NCI-H1048 (cell line): ENCODE data around the gene GRID2.
"Not testable (repeated sequence)": the region's sequence is repeated elsewhere in the genome, so short reads cannot be mapped to it uniquely, and the experiment has no call there.

ENCODE experiments used
- DNase-seq: peaks from one replicate; lab custom pipeline; 2025; lab: John Stamatoyannopoulos, UW

The GRID2 gene

DNA sequence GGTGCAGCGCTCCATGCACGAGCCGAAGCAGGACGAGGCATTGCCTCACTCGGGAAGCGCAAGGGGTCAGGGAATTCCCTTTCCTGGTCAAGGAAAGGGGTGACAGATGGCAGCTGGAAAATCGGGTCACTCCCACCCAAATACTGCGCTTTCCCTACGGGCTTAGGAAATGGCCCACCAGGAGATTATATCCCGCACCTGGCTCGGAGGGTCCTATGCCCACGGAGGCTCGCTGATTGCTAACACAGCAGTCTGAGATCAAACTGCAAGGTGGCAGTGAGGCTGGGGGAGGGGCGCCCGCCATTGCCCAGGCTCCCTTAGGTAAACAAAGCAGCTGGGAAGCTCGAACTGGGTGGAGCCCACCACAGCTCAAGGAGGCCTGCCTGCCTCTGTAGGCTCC is 1373.2 kb downstream of the GRID2 start:
- DNase-seq = not testable (repeated sequence)

DNA sequence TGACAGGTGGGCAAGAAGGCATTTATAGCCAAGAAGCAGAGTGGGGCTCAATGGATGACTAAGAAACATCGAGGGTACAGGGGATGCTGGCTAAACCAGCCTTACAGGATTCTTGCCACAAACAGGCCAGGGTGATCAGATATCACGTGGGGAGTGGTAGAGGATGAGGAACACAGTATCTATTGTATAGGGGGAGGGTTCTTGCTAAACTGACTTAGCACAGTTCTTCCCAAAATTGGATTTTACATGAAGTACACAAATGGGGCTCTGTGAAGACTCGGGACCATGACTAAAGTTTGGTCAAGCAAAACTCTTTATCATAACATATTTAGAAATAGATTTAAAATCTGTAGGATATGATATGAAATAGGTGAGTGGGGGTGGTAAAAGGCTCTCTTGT is 1380.8 kb downstream of the GRID2 start:
- DNase-seq = no peak

DNA sequence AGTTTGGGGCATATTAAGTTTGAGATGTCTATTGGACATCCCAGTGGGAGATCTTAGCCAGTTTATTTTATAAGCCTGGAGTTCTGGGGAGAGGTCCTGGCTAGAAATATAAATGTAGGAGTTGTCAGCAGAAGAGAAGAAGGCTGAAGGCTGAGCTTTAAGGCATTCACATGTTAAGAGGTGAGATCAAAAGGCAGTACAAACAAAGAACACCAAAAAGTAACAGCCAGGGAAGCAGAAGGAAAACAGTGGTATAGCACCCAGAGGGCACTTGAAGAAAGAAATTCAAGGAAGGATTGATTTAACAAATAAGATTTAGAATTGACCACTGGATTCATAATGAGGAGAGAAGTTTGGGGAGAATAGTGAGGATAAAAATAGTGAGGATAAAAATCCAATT is 1383.5 kb downstream of the GRID2 start:
- no peak for DNase-seq

DNA sequence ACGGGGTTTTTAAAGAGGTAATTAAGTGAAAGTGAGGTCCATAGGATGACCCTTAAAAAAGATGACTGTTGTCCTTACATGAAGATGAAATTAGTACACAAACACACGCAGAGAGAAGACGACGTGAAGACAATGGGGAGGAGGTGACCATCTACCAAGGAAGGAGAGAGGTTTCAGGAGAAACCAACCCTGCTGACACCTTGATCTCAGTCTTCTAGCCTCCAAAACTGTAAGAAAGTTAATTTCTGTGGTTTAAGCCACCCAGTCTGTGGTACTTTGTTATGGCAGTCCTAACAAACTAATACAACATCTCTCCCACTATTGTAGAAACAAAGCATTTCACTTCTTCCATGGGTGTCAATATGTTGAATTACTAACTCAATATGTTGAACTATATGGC is 1385.2 kb downstream of the GRID2 start:
- no peak for DNase-seq

DNA sequence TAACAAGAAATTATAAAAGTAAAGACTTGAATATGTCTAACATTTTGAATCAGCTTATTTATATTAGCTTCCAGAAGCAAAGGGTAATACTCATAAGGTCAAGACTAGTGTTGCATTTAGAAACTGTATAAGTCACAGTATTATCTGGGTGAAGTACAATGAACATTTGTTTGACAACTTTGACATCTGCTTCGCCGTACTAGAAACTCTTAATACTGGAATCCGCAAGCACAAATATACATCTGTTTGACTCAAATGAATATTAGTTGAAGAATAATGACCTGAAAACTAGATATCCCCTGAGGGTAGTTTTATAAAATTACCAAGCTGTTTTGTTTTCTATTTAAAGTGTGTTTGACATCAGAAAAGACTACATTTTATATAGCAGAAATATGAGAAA is 1389.4 kb downstream of the GRID2 start:
- DNase-seq = no peak

DNA sequence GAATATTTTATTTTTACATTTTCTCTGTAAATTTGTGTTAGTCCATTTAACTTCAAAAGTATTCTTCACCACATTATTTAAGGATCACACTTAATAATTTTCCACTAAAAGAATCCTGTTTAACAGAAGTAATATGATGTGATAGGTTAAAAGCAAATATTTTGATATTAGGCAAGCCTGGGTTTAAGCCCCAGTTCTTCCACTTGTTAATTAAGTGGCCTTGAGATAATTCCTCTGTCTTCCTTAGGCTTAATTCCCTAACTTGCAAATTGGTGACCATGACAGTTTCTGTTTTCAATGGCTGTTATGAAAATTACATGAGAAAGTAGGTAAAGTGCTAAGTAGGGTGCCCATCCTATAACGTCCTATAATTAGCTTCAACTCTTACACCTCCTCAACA is 1394.9 kb downstream of the GRID2 start:
- DNase-seq = no peak

DNA sequence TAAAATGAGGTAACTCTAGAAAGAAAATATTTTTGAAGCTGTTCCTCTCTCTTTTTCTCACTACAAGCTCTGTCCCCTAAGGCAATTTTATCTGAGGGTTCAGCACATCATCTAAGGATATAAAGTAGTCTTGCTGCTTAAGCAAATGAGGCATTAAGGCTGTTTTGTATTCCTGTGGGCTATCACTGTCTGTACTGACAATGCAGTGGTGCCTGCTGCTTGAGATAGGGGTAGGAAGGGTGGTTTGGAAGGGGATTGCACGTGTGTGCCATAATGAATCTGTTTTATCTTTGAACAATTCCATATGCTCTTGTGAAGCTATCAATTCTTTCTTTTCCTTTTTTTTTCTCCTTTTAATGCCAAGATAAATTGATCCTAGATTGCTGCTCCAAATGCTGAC is 1396.8 kb downstream of the GRID2 start:
- no peak for DNase-seq

DNA sequence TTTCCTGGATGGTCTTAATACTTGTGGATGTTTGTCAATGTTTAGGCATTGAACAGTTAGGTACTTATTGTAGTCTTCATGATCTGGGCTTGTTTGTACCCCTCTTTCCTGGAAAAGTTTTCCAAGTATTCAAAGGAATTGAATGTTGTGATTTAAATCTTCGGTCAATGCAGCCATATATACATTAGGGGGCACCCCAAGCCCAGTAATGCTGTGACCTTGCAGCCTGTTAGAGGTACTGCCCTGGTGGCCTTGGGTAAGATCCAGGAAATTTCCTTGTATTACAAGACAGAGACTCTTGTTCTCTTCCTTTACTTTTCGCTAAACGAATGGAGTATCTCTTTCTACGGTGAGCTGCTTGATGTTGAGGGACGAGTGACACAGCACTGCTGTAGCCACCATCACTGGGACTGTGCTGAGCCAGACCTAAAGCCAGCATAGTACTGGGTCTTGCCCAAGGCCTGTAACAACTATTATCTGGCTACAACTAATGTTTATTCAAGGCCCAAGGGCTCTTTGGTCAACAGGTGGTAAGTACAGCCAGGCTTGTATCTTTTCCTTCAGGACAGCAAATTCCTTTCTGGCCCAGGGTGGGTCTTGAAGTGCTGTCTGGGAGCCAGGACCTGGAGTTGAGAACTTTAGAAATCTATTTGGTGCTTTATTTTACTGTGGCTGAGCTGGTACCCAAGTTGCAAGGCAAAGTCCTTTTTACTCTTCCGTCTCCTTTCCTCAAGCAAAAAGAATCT is 1406.5 kb downstream of the GRID2 start:
- no peak for DNase-seq

DNA sequence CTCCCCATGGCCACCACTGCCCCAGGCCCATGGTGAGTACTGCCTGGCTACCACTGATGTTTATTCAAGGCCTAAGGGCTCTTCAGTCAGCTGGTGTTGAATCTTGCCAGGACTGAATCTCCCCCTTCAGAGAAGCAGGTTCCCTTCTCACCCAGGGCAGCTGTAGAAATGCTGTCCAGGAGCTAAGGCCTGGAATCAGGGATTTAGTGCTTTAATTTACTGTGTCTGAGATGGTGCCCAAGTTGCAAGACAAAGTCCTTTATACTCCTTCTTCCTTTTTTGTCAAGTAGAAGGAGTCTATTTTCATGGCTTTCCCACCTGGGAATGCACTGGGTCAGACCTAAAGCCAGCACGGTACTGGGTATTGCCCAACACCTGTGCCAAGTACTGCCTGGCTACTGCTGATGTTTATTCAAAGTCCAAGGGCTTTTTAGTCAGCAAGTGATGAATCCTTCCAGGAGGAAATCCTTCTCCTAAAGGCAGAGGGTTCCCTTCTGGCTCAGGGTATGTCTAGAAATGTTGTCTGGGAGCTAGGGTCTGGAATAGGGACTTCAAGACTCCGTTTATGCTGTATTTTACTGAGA is 1407.2 kb downstream of the GRID2 start:
- no peak for DNase-seq

DNA sequence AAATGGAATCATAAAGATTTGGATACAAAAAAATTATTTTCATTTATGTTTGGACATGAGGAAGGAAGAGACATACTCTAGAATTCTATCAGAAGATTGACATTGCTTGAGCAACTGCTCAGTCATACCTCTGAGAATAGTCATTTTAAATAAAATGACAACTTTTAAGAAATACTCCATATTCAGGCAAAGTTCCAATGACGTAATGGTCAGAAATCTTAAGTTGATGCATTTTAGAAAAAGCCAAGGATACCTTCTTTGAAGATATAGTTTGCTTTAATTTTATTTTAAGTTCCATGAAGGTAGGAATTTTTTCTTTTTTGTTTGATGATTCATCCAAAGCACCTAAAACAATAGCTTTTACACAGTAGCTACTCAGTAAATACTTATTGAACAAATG is 1414.5 kb downstream of the GRID2 start:
- DNase-seq = no peak

DNA sequence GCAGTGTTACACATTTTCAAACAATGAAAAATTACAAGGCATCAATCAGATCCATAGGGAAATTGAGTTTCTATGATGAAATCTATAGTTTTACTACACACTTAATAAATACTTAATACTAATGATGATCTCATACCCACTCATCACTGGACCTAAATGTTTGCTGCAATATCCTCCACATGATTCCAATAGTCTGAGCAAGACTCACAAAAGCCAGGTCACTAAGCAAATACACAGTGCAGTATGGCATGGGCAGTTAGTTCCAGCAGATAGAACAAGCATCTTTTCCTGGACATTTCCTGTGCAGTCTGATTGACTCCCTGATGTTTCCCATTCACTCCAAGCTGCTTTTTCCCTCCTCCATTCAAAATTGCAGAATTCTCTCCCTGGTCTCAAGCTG is 1415.8 kb downstream of the GRID2 start:
- DNase-seq = no peak

DNA sequence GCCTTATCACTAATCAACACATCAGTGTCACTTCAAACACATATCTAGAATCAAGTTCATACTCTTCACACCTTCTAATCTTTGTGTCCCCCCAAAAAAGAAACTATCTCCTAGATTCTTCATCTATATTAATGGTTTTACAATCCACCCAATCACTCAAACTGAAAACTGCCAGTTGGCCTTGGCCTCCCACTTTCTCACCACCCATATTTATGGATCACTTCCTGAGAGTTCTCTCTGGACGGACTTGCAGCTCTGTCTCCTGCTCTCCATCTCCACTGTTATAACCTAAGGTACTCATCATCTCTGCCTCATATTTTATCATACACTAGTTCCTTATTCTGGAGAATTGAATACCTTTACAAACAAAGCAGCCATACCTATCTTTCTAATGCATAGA is 1418.7 kb downstream of the GRID2 start:
- DNase-seq = no peak

DNA sequence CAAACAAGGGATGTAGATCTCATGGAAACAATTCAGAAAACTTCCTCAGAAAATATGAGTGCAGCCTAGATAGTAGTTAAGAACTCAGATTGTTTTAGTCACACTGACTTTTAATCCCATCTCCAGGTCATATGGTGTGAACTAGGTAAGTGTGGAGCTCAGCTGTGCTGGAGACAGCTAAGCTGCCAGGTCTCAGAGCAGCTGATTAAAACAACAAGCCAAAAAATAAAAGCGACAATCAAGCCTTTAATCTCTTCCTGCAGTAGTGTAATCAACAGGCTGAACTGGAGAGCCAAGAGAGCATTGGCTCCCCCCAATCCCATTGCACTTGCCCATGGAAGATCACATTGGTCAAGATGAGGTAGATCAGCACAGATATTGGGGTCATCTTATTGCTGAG is 1426.5 kb downstream of the GRID2 start:
- DNase-seq = no peak

DNA sequence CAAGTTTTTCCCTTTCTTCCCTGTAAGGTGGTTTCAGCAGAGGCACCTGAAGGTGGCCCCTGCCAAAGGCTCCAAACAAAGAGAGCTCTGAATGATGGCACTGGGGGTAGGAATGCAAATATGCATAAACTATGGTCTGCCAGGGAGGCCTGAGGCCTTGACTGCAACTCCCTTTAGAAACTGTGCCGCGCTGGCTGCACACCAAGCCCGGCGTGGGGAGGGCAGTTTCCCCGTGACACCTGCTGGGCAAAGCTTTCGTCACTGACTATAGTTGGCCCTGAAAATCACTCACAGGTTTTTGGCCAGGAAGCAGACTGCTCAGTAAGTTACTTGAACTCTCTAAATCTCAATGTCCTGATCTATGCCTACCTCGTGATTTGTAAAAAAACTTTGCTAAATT is 1427.0 kb downstream of the GRID2 start:
- no peak for DNase-seq

DNA sequence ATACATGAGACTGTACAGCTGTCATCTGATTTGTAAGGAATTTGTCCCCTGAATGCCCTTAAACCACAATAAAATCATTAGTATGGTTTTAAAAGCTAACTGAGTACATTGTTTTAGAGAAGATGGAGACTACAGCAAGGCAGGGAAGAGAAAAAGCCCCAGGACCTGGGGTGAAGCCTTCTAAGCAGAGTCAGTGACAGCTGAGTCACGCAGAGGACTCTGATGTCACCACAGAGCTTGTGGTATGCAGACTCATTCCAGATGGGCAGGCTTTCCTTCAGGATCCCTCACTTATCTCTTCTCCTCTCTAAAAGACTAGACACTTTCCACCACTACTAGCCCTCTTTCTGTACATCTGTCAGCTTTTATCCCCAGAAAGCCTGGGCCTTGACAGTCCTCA is 1427.7 kb downstream of the GRID2 start:
- DNase-seq = no peak

DNA sequence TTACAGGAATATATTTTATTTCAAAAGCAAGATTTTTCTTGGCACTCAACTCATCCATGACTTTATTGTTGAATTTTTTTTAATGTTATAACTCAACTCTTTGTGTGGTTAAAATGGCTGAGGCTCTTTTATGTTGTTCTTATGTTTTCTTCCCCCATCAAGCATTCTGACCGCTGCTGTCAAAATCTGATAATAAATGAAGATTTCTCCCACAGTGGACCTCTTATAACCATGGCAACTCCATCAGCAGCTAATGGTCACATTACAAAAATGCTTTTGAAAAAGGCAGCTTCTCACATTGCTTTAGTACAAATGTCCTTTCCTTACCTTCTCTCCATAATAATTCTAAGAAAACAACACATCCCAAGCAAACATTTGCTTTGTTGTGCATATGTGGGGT is 1428.7 kb downstream of the GRID2 start:
- no peak for DNase-seq

DNA sequence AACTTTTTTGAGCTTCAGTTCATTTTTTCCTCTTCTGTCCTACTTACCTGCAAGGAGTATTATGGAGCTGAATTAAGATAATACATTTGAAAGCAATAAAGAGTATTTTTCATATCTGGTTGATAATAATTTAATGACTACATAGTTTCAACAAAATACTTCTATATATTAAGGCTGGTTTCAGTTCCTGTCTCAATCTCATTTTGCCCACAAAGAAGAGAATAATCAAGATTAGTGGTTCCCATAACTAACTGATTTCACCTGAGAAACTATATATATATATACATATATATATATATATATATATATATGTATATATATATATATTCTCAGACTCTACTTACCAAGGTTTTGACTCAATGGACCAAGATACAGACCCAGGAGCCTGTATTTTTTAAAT is 1437.1 kb downstream of the GRID2 start:
- DNase-seq = no peak

DNA sequence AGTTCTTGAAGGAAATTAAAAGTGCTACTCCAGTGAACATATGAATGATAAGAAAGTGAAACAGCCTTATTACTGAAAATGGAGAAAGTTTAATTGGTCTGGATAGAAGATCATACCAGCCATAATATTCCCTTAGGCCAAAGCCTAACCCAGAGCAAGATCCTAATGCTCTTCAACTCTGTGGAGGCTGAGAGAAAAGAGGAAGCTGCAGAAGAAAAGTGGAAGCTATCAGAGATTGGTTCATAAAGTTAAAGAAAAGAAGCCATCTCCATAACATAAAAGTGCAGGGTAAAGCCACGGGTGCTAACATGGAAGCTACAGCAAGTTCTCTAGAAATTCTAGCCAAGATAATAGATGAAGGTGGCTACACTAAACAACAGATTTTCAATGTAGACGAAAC is 1439.3 kb downstream of the GRID2 start:
- no peak for DNase-seq

DNA sequence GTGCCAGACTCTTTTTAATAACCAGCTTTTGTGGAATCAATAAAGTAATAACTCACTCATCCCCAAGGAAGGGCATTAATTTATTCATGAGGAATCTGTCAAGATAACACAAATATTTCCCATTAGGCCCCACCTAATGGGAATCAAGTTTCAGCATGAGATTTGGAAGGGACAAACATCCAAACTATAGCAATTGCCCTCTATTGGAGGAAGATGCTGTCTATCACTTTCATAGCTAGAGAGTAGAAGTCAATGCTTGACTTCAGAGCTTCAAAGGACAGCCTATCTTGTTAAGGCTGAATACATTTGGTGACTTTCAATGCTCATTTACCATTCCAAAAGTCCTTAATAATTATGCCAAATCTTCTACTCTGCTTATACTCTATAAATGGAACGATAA is 1439.9 kb downstream of the GRID2 start:
- no peak for DNase-seq

DNA sequence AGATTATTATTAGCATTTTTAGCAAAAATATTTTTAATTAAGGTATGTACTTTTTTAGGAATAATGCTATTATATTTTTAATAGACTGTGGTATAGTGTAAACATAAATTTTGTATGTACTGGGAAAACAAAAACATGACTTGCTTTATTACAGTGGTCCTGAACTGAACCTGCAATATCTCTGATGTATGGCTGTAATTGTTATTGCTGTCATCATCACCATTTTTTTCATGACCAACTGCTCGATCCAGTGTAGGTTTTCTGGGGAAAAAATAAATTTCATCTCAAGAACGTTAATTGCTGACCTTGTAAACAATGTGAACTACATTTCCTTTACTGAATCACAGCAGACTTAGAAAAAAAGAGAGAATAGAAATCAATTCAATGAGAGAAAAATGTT is 1441.2 kb downstream of the GRID2 start:
- no peak for DNase-seq

DNA sequence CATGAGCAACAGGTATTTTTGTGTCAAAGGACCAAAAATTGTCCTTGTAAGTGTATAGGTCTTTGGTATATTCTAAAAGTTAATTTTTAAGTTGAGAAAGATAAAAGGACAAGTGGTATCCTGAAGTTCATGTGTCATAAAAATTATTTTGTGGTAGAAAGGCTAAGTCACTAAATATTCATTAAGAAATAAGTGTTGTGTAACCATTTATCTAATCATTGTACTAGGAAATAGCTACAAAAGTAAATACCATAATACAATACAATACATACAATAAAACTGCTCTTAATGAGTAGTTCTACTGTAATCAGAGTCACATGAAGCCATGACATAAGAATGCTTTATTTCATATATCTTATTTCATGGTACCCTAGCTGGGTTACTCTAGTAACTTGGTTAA is 1442.3 kb downstream of the GRID2 start:
- DNase-seq = no peak

DNA sequence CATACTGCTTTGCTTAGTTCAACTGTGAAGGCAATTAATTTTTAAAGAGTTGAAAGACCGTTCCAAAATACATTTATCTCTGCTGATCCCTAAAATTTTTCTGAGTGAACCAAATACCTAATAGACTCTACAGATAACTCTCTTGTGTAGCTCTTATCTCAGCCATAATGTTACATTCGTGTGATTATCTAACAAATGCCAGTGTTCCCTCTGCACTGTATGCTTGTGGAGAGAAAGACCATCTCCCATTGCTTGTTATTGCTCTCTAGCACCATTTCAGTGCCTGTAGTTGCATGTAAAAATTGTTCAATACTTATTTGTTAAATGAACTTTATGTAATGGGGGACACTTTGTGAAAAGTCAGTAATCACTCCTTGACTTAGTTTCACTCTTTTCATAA is 1443.5 kb downstream of the GRID2 start:
- DNase-seq = no peak

DNA sequence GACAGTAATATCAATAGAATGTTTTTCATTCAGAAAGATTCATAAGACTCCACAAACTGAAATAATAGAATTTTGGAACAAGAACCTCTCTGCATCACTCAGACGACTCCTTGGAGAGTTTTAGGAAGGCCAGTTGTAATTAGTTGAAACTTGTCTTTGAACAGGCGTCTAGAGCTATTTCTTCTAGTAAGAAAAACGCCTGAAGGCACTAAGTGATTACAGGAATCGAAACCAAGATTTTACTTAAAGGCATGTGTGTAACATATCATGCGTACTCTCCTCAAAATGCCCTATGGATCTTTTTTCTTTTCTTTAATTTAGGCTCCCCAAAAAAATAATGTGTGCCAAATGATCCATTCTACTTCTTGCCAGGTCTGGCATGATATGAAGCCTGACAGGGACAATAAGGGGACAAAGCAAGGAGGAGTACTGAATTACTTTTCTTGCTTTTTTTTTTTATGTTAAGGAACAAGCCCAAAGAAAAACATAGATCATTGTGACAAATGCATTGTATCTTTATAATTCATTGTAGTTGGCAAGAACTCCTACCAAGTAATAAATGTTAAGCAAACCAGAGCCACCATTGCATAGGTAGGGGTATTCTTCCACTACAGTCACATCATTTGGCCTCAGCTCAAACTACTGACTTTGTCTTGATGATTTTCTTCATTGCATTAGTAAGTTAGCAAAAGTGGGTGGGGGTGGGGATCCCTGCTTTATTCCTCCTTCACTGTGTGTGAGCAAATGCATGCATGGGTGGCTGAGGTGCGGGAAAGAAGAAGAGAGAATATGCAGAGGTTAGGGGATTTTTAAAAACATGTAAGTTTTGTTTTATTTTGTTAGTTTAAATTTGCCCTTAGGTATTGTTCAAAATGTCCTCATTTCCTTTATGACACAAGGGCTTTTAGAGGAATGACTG is 1444.9 kb downstream of the GRID2 start:
- no peak for DNase-seq
